Hematopoietic multipotent progenitor cell treated with erythropoietin and hydrocortisone succinate and interleukin-3 and kit ligand, for 4 days (in vitro differentiated cells): ENCODE data around the gene ACTN4.
"Not testable (repeated sequence)": the region's sequence is repeated elsewhere in the genome, so short reads cannot be mapped to it uniquely, and the experiment has no call there.

Experiments
- DNase-seq: peaks from one replicate; pipeline ENCODE4 v3.0.0-alpha.2; 2015

Gene ACTN4

DNA sequence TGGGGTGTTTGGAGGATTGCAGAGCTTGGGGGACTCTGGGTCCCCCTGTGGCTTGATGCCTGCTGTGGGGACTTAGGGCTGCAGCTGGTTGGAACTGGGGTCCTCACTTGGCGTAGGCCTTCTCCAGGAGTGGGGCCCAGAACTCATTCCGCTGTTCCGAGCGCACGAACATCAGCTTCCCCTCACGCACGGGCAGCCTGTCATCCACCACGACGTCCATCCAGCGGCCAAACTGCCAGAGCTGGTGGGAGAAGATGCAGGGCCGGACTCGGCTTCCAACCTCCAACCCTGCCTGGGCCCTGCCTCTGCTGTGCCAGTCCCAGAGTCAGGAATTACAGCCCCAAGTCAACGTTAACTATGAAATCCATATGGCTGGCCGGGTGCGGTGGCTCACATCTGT lies 94.2 kb downstream of the ACTN4 start:
- DNase-seq = no peak

DNA sequence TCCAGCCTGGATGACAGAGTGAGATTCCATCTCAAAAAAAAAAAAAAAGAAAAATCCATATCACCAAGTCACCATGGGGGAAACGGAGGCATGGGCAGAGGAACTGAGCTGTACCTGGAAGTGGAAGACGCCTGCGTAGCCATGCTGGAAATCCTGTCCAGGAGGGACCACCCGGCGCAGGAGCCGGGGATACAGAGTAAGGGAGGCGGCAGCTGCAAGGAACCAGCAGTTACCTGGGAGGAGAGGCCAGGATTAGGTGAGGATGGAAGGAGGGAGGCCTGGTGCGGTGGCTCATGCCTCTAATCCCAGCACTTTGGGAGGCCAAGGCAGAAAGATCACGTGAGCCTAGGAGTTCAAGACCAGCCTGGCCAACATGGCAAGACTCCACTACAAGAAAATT lies 94.8 kb downstream of the ACTN4 start:
- DNase-seq = no peak

- no peak for DNase-seq
Observed at GRCh38 chr19:38742906-38743305, 95.5 kb downstream of the ACTN4 start.

GRCh38 chr19:38743394-38744297 lies 96.2 kb downstream of the ACTN4 start:
- no peak for DNase-seq

GRCh38 chr19:38744298-38744681 lies 96.8 kb downstream of the ACTN4 start, which contains the start of gene CAPN12:
Gene CAPN12 (minus strand): TSS chr19:38744474. CDS start chr19:38744165, 309 bp downstream.
- no peak for DNase-seq

DNA sequence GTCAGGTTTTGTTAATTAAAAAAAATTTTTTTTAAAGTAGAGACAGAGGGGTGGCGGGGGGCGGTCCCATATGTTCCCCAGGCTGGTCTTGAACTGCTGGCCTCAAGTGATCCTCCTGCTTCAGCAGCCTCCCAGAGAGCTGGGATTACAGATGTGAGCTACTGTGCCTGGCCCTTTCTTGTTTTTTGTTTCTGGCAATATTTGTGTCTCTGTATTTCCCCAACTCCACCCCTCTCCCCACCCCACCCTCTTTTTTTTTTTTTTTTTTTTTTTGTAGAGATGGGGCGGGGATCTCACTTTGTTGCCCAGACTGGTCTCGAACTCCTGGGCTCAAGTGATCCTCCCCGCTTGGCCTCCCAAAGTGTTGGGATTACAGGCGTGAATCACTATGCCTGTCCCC lies 97.4 kb downstream of the ACTN4 start:
- peak; percentile 30 for DNase-seq

- DNase-seq = no peak
Observed at GRCh38 chr19:38745316-38745715, 97.9 kb downstream of the ACTN4 start.

GRCh38 chr19:38753783-38754182 lies 106.3 kb downstream of the ACTN4 start:
- not testable (repeated sequence) for DNase-seq

DNA sequence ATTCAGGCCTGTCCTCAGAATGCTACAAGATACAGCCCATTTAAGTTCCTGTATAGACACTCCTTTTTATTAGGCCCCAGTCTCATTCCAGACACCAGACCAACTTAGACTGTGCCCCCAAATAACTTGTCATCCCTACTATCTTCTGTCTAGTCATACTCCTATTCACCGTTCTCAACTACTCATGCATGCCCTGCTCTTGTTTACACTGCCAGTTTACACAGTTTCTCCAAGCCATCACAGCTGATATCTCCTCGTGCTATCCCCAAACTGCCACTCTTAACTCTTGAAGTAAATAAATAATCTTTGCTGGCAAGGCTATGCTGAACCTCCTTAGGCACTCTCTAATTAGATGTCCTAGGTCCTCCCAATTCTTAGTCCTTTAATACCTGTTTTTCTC lies 106.7 kb downstream of the ACTN4 start:
- DNase-seq = not testable (repeated sequence)

DNA sequence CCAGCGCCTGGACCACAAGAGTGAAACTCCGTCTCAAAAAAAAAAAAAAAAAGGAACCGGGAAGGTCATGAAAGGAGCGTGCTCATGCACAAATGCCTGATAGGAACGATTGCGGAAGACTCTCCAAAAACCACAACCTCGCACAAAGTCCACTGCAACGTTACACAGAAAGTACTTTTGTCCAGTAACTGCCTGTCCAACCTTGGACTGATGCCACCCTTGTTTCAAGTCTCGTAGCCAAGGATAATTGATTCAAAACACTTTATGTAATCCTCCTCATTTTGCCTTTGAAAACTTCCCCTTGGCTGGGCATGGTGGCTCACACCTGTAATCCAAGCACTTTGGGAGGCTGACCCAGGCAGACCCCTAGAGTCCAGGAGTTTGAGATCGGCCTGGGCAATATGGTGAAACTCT lies 112.1 kb downstream of the ACTN4 start:
- DNase-seq = no peak

DNA sequence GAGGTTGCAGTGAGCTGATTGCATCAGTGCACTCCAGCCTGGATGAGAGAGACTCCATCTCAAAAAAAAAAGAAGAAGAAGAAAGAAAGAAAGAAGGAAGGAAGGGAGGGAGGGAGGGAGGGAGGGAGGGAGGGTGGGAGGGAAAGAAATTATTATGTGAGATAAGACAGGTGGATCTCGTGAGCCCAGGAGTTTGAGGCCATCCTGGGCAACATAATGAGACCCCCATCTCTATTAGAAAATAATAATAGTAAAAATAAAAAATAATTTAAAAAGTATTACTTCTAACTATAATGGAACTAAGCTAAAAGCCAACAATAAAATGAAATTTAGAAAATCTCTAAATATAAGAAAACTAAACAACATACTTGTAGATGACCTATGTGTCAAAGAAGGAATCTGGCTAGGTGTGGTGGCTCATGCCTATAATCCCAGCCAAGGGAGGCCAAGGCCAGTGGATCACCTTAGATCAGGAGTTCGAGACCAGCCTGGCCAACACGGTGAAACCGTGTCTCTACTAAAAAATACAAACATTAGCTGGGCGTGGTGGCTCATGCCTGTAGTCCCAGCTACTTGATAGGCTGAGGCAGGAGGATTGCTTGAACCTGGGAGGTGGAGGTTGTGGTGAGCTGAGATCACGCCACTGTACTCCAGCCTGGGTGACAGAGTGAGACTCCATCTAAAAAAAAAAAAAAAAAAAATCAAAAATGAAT lies 113.5 kb downstream of the ACTN4 start:
- DNase-seq = not testable (repeated sequence)

- not testable (repeated sequence) for DNase-seq
Observed at GRCh38 chr19:38761884-38762389, 114.5 kb downstream of the ACTN4 start.

GRCh38 chr19:38763795-38764220 lies 116.4 kb downstream of the ACTN4 start:
- DNase-seq = no peak

DNA sequence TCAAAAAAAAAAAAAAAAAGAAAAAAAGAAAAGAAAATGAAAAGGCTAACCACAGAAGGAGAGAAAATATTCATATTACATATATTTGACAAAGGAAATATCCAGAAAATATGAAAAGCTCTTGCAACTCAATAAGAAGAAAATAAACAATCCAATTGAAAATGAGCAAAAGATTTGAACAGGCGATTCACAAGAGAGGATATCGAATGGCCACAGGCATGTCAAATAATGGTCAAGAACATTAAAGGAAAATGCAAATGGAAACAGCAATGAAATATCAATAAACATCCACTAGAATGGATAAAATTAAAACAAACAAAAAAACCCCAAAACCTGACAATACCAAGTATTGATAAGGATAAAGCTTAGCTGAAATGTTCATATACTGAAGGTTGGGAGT lies 117.8 kb downstream of the ACTN4 start:
- DNase-seq = no peak

DNA sequence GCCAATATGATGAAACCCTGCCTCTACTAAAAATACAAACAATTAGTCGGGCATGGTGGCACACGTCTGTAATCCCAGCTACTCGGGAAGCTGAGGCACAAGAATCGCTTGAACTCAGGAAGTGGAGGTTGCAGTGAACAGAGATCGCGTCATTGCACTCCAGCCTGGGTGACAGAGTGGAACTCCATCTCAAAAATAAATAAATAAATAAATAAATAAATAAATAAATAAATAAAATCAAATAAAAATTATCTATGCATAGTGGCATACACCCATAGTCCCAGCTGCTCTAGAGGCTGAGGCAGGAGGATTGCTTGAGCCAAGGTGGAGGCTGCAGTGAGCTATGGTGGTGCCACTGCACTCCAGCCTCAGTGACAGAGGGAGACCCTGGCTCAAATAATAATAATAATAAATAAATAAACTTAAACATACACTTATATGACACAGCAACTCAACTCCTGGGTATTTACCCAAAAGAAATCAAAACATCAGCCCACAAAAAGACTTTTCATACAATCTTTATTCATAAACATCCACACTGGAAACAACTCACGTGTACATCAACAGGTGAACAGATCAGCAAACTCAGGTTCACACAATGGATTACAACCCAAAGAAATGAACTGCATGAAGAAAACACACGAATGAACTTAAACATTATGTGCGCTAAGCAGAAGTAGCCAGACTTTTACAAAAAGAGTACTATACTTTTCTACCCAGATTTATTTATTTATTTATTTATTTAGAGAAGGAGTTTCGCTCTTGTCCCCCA lies 119.0 kb downstream of the ACTN4 start:
- DNase-seq = no peak

- DNase-seq = peak; percentile 93
Observed at GRCh38 chr19:38769635-38770211, 122.3 kb downstream of the ACTN4 start.

GRCh38 chr19:38770228-38770948 lies 122.9 kb downstream of the ACTN4 start:
- DNase-seq = not testable (repeated sequence)

GRCh38 chr19:38770949-38771275 lies 123.5 kb downstream of the ACTN4 start:
- not testable (repeated sequence) for DNase-seq

GRCh38 chr19:38771569-38771968 lies 124.1 kb downstream of the ACTN4 start:
- DNase-seq = not testable (repeated sequence)

DNA sequence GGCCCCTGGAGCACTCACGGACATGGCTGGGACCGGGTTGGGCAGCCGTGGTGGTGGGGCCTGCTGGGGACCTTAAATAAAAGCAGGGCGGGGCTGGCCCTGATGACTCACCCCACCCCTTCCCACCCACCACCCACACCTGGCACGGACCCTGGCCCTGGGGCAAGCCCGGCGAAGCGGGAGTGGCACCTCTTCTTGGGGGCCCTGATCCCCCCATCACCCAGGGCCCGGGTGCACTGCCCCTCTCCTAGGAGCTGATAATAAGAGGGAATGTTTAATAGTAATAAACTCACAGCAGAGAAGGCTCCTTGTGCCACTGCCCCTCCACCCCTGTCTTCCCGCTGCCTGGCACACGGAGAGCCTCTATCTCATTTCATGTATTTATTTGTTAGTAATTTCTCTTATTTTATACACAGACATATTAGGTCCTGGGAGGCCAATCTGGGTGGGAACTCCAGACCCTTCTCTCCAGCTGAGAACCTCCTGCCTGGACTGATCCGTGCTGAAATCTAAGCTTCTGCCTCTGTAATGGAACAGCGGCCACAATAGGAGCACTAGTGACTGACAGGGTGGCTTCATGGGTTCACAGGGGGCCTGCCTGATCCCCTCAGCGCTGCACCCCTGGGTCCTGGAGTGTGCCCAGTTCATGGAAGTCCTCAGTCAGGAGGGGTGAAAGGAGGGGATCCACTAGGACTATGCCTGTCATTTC lies 126.2 kb downstream of the ACTN4 start, which contains the start of gene LGALS7:
Gene LGALS7 (minus strand): TSS at position 49 of the 709 bp plus-strand sequence. CDS start 25 bp downstream, at position 24.
- DNase-seq = no peak
